Body of pancreas (tissue), 4 donors: ENCODE data around the gene CD4. TPM values are rescaled to one million over a fixed set of nuclear protein-coding genes. Genes with fewer than 3 reads are reported as not detected.

Experiments
- ATAC-seq: fragments of 150-250 bp; one replicate; pipeline ENCODE4 v1.9.1; 2016
- DNase-seq, 4 donors: peaks; one replicate each; pipeline ENCODE4 v3.0.0-alpha.2; 2019
- H3K27ac ChIP-seq, 4 donors: fragments of 200-600 bp; sonication (generic); 1 replicate in 3 of 4; 2 replicates in 1 of 4; pipeline versions ENCODE4 v1.5.1 to v1.6.1; 2016 to 2019; ENCODE audit warnings: mild to moderate bottlenecking in 1 of 4, mixed read lengths in 1 of 4, moderate library complexity in 1 of 4
- H3K27me3 ChIP-seq, 2 donors: fragments of 200-600 bp; sonication (generic); one replicate each; pipeline ENCODE4 v1.6.0; 2016; ENCODE audit warnings: mild to moderate bottlenecking in 1 of 2
- H3K36me3 ChIP-seq, 2 donors: fragments of 200-600 bp; sonication (generic); replicated peaks in 1 of 2; 2 replicates each; pipeline ENCODE4 v1.5.1; 2016; ENCODE audit warnings: low read depth in 2 of 2; ENCODE audit not compliant: insufficient read depth in 1 of 2
- H3K4me1 ChIP-seq: fragments of 200-600 bp; sonication (generic); one replicate; pipeline ENCODE4 v1.6.0; 2016
- H3K4me3 ChIP-seq, 2 donors: fragments of 200-600 bp; sonication (generic); 1 replicate in 1 of 2; 2 replicates in 1 of 2; pipeline ENCODE4 v1.5.1; 2016 to 2019
- H3K9me3 ChIP-seq, 3 donors: fragments of 200-600 bp; sonication (generic); 1 replicate in 2 of 3; 2 replicates in 1 of 3; pipeline ENCODE4 v1.5.1; 2016
- POLR2A ChIP-seq, 3 donors: fragments of 450-650 bp; IDR thresholded peaks; one replicate each; pipeline ENCODE4 v1.6.1; 2016; ENCODE audit warnings: antibody characterized with exemption in 3 of 3, mild to moderate bottlenecking in 2 of 3
- WGBS, 2 donors: methylation state at CpG; one replicate each; pipeline ENCODE4 v1.1.5; 2017; 5-methylcytosine and 5-hydroxymethylcytosine counted together
- intact Hi-C: fragments of 100-400 bp; cut with DNase I; formaldehyde crosslinking; loops from one replicate; pipeline ENCODE4 v1.15.1; 2023
- total RNA-seq, 2 donors: library from RNA; depleted of rRNA; stranded (reverse); fragments of >200 nt; gene quantifications; one replicate each; pipeline ENCODE4 v1.1.0, GENCODE V29; 2016
- TF ChIP-seq, protein P1 (sequence below), 7 experiments: fragments of 450-650 bp in 4 of 7; fragments of 200-600 bp in 3 of 7; sonication (generic) in 3 of 7; IDR thresholded peaks; one replicate each; pipeline ENCODE4 v1.5.1; 2016 to 2019; ENCODE audit warnings: antibody characterized with exemption in 7 of 7

CD4 gene
- total RNA-seq, 2 donors from 2014 or later, result 3.0 to 5.2 TPM

DNA sequence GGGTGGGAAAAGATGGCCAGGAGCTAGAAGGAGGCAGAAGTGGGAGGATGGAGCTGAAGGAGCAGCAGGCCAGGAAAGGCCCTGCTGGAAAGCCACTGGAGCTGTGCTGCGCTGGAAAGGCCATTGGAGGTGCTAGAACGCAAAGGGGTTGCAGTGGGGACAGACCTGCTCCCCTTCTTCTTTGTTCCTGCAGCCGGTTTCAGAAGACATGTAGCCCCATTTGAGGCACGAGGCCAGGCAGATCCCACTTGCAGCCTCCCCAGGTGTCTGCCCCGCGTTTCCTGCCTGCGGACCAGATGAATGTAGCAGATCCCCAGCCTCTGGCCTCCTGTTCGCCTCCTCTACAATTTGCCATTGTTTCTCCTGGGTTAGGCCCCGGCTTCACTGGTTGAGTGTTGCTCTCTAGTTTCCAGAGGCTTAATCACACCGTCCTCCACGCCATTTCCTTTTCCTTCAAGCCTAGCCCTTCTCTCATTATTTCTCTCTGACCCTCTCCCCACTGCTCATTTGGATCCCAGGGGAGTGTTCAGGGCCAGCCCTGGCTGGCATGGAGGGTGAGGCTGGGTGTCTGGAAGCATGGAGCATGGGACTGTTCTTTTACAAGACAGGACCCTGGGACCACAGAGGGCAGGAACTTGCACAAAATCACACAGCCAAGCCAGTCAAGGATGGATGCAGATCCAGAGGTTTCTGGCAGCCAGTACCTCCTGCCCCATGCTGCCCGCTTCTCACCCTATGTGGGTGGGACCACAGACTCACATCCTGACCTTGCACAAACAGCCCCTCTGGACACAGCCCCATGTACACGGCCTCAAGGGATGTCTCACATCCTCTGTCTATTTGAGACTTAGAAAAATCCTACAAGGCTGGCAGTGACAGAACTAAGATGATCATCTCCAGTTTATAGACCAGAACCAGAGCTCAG lies 30.0 kb downstream of the CD4 start:
- Histone ChIP-seq H3K9me3 (no peaks in the 10 kb centered on the region), H3K4me1 (peaks cover 7% of the 10 kb centered on the region), H3K27ac (no peak overlapping the region), H3K4me3 (no peak overlapping the region), H3K27me3 (peaks cover 0 to 11% of the 10 kb centered on the region in 2 donors), H3K36me3 (no peaks in the 10 kb centered on the region)
- WGBS, 2 donors, result 83 to 88% methylated on average over 10 to 13 of the region's 13 CpGs
- TF ChIP-seq, protein P1, sequence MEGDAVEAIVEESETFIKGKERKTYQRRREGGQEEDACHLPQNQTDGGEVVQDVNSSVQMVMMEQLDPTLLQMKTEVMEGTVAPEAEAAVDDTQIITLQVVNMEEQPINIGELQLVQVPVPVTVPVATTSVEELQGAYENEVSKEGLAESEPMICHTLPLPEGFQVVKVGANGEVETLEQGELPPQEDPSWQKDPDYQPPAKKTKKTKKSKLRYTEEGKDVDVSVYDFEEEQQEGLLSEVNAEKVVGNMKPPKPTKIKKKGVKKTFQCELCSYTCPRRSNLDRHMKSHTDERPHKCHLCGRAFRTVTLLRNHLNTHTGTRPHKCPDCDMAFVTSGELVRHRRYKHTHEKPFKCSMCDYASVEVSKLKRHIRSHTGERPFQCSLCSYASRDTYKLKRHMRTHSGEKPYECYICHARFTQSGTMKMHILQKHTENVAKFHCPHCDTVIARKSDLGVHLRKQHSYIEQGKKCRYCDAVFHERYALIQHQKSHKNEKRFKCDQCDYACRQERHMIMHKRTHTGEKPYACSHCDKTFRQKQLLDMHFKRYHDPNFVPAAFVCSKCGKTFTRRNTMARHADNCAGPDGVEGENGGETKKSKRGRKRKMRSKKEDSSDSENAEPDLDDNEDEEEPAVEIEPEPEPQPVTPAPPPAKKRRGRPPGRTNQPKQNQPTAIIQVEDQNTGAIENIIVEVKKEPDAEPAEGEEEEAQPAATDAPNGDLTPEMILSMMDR (IDR thresholded peaks at IDR 0.05), result no peak
- no peak for TF ChIP-seq POLR2A (IDR thresholded peaks at IDR 0.05)
- intact Hi-C loops, result no loop called here
- ATAC-seq (no peak), DNase-seq (no peak)

DNA sequence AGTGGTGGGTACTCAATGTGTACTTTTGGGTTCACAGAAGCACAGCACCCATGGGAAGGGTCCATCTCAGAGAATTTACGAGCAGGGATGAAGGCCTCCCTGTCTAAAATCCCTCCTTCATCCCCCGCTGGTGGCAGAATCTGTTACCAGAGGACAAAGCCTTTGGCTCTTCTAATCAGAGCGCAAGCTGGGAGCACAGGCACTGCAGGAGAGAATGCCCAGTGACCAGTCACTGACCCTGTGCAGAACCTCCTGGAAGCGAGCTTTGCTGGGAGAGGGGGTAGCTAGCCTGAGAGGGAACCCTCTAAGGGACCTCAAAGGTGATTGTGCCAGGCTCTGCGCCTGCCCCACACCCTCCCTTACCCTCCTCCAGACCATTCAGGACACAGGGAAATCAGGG lies 30.8 kb downstream of the CD4 start:
- peaks cover 8% of the 10 kb centered on the region for H3K4me1 ChIP-seq
- no peak for DNase-seq
- H3K27me3 ChIP-seq, result peaks cover 0 to 19% of the 10 kb centered on the region in 2 donors
- no peaks in the 10 kb centered on the region for H3K36me3 ChIP-seq
- no peaks in the 10 kb centered on the region for H3K9me3 ChIP-seq
- TF ChIP-seq, protein P1 (IDR thresholded peaks at IDR 0.05), result no peak
- no peak for TF ChIP-seq POLR2A (IDR thresholded peaks at IDR 0.05)
- H3K27ac ChIP-seq, result no peak overlapping the region
- ATAC-seq, result no peak
- intact Hi-C loops, result no loop called here
- WGBS, 2 donors, result 66 to 67% methylated on average over 2 to 5 of the region's 5 CpGs
- H3K4me3 ChIP-seq, result no peak overlapping the region

DNA sequence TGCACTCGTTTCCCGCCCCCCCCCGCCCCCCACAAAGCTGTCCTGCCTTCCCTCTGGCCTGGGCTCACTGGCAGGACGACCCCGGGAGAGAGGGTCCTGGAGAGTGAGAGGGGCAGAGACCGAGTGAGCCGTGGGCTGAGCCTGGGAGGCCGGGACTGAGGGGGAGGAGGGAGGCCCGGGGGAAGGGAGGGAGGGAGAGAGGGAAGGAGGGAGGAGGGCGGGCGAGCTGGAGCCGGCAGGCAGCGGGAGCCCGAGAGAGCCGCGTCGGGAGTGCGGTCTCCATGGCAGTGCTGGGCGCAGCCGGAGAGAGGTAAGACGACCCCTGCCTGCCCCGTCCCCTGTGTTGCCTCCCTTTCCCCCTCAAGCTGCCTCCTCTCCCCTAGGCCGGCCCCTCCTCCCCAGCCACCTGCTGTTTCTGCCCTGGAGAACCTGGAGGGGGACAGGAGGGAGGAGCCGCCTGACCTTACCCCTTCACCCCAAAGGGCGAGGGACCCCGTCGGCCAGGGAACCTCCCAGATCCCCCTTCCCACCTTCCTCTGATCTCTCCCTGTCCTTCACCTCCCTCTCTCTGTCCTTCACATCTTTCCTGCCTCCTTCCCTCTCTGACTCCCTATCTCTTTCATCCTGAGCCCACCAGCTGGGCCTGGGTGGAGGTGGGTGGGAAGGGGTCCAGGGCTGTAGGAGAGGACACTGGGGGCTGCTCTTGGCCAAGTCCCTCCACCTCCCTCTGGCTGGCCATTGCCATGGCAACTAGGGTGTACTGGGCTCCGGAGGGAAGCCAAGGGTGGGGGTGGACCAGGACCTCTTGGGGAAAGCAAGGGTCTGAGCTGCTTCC lies 32.5 kb downstream of the CD4 start, which contains the start of gene GPR162:
Gene GPR162 (plus strand): TSS at position 231 of the 835 bp plus-strand sequence. CDS start 2,078 bp downstream, outside the sequence.
- 1% methylated on average over 6 to 19 of the region's 28 CpGs for WGBS, 2 donors
- peaks cover 0 to 22% of the 10 kb centered on the region in 2 donors for H3K27me3 ChIP-seq
- H3K9me3 ChIP-seq, result no peaks in the 10 kb centered on the region
- no peak within 1 kb of the TSS for H3K27ac ChIP-seq
- intact Hi-C loops, result no loop called here
- TF ChIP-seq, protein P1 (IDR thresholded peaks at IDR 0.05), result no peak
- no peak for TF ChIP-seq POLR2A (IDR thresholded peaks at IDR 0.05)
- no peaks in the 10 kb centered on the region for H3K36me3 ChIP-seq
- H3K4me3 ChIP-seq, result no peak within 1 kb of the TSS
- peak in 3 of 4 donors; percentile 51 to 59 (median 57) for DNase-seq
- H3K4me1 ChIP-seq, result peaks cover 12% of the 10 kb centered on the region
- ATAC-seq, result peak; percentile 42

DNA sequence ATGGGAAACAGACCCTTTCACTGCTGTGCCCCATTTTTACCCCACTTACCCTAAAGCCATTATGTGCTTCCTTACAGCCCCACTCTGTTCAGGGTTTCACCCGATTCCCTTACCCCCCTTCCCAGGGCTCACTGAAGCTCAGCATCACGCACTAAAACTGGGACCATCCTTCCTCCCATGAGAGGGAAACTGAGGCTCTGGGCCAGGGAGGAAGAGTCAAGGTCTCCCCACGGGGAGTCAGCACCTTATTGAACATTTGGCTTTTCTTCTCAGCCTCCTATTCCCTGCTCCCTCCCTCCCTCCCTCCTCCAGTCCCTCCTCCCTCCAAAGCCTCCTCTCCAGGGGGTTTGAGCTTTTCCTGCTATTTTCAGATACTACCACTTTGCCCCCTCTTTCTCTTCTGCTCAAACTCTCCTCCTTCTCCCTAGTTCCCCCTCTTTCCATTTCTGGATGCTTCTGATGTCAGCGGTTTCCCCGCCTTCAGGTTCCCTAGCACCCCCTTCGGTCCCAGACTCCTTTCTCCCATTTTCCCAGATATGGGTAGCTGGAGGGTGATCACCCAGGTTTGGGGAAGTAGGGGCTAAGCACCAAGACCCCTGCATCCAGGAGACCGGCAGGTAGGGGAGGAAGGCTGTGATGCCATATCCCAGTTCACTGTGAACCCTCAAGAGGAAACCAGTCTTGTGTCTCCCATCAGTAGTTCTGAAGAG lies 33.3 kb downstream of the CD4 start:
- Histone ChIP-seq H3K36me3 (no peaks in the 10 kb centered on the region), H3K27me3 (peaks cover 0 to 22% of the 10 kb centered on the region in 2 donors), H3K4me1 (peaks cover 20% of the 10 kb centered on the region), H3K27ac (no peak overlapping the region), H3K9me3 (no peaks in the 10 kb centered on the region), H3K4me3 (no peak overlapping the region)
- no peak for DNase-seq
- no peak for ATAC-seq
- WGBS, 2 donors, result 41 to 44% methylated on average over 7 of the region's 7 CpGs
- no peak for TF ChIP-seq POLR2A (IDR thresholded peaks at IDR 0.05)
- TF ChIP-seq, protein P1 (IDR thresholded peaks at IDR 0.05), result no peak
- intact Hi-C loops, result no loop called here
